Testis (tissue), 3 donors: ENCODE data around the gene GLS. TPM values are rescaled to one million over a fixed set of nuclear protein-coding genes. Genes with fewer than 3 reads are reported as not detected.

Experiments
- DNase-seq: peaks from one replicate; pipeline ENCODE4 v3.0.0-alpha.2; 2019
- H3K27ac ChIP-seq, 2 donors: fragments of 200-600 bp; sonication (generic); one replicate each; pipeline ENCODE4 v1.5.1; 2019
- H3K27me3 ChIP-seq: fragments of 200-600 bp; sonication (generic); one replicate; pipeline ENCODE4 v1.5.1; 2019
- H3K36me3 ChIP-seq: fragments of 200-600 bp; sonication (generic); one replicate; pipeline ENCODE4 v1.5.1; 2017; ENCODE audit warnings: low read depth; ENCODE audit errors: missing control alignments
- H3K4me1 ChIP-seq: fragments of 200-600 bp; sonication (generic); one replicate; pipeline ENCODE4 v1.5.1; 2019
- H3K4me3 ChIP-seq, 2 donors: fragments of 200-600 bp; sonication (generic); one replicate each; pipeline ENCODE4 v1.5.1; 2017 to 2019
- H3K9me3 ChIP-seq: fragments of 200-600 bp; sonication (generic); one replicate; pipeline ENCODE4 v1.5.1; 2017
- POLR2A ChIP-seq: fragments of 450-650 bp; IDR thresholded peaks from one replicate; pipeline ENCODE4 v1.6.1; 2017; ENCODE audit warnings: antibody characterized with exemption, mild to moderate bottlenecking, moderate library complexity
- WGBS, 2 donors: methylation state at CpG; one replicate each; pipeline ENCODE4 v1.1.5; 2018; 5-methylcytosine and 5-hydroxymethylcytosine counted together
- intact Hi-C: fragments of 100-400 bp; cut with DNase I; formaldehyde crosslinking; loops from one replicate; pipeline ENCODE4 v1.15.1; 2023; ENCODE audit warnings: low total_unique reads
- polyA plus RNA-seq: library from polyadenylated mRNA; stranded (reverse); fragments of 350-450 nt; fragmentation: Illumina TruSeq; extraction: RNeasy Lipid Tissue Mini Kit (QIAGEN cat#74804); gene quantifications from one replicate; pipeline ENCODE4 v1.2.3, GENCODE V29; 2014; ENCODE audit warnings: low read depth, low replicate concordance; ENCODE audit not compliant: insufficient read depth
- total RNA-seq, 2 donors: library from RNA; depleted of rRNA; stranded (reverse); fragments of >200 nt; gene quantifications; one replicate each; pipeline ENCODE4 v1.2.3, GENCODE V29; 2016
- TF ChIP-seq, protein P1 (sequence below), 3 experiments: fragments of 450-650 bp in 2 of 3; fragments of 200-600 bp in 1 of 3; sonication (generic) in 1 of 3; IDR thresholded peaks; one replicate each; pipeline ENCODE4 v1.5.1; 2016 to 2019; ENCODE audit warnings: antibody characterized with exemption in 3 of 3, mild to moderate bottlenecking in 2 of 3, moderate library complexity in 1 of 3

GLS gene
- total and polyA plus RNA-seq, 3 donors from 2014 or later: 22.8 to 130 (median 77.7) TPM

DNA sequence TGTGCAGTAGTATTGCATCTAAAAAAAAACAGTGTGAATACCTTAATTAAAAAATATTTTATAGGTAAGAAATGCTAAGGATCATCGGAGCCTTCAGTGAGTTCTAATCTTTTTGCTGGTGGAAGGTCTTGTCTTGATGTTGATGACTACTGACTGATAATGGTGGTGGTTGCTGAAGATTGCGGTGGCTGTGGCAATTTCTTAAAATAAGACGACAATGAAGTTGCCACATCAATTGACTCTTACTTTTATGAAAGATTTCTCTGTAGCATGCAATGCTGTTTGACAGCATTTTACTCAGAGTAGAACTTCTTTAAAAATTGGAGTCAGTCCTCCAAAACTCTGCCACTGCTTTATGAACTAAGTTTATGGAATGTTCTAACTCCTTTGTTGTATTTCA lies 36.2 kb downstream of the GLS start:
- no peaks in the 10 kb centered on the region for H3K9me3 ChIP-seq
- no peak for DNase-seq
- 86 to 94% methylated on average over 3 of the region's 3 CpGs for WGBS, 2 donors
- H3K27ac ChIP-seq: no peak overlapping the region
- H3K4me3 ChIP-seq: no peak overlapping the region
- no peaks in the 10 kb centered on the region for H3K27me3 ChIP-seq
- intact Hi-C loops: no loop called here
- no peaks in the 10 kb centered on the region for H3K4me1 ChIP-seq
- H3K36me3 ChIP-seq: no peaks in the 10 kb centered on the region
- no peak for TF ChIP-seq POLR2A
- TF ChIP-seq, protein P1, sequence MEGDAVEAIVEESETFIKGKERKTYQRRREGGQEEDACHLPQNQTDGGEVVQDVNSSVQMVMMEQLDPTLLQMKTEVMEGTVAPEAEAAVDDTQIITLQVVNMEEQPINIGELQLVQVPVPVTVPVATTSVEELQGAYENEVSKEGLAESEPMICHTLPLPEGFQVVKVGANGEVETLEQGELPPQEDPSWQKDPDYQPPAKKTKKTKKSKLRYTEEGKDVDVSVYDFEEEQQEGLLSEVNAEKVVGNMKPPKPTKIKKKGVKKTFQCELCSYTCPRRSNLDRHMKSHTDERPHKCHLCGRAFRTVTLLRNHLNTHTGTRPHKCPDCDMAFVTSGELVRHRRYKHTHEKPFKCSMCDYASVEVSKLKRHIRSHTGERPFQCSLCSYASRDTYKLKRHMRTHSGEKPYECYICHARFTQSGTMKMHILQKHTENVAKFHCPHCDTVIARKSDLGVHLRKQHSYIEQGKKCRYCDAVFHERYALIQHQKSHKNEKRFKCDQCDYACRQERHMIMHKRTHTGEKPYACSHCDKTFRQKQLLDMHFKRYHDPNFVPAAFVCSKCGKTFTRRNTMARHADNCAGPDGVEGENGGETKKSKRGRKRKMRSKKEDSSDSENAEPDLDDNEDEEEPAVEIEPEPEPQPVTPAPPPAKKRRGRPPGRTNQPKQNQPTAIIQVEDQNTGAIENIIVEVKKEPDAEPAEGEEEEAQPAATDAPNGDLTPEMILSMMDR (IDR thresholded peaks at IDR 0.05): no peak

- no peaks in the 10 kb centered on the region for H3K36me3 ChIP-seq
- intact Hi-C loops: no loop called here
- H3K4me3 ChIP-seq: no peak overlapping the region
- 90 to 94% methylated on average over 3 of the region's 3 CpGs for WGBS, 2 donors
- TF ChIP-seq, protein P1 (IDR thresholded peaks at IDR 0.05): no peak
- TF ChIP-seq POLR2A: no peak
- no peaks in the 10 kb centered on the region for H3K9me3 ChIP-seq
- no peak for DNase-seq
- H3K27ac ChIP-seq: no peak overlapping the region
- H3K4me1 ChIP-seq: no peaks in the 10 kb centered on the region
- H3K27me3 ChIP-seq: no peaks in the 10 kb centered on the region
Observed at GRCh38 chr2:190920085-190920484, 39.5 kb downstream of the GLS start.

DNA sequence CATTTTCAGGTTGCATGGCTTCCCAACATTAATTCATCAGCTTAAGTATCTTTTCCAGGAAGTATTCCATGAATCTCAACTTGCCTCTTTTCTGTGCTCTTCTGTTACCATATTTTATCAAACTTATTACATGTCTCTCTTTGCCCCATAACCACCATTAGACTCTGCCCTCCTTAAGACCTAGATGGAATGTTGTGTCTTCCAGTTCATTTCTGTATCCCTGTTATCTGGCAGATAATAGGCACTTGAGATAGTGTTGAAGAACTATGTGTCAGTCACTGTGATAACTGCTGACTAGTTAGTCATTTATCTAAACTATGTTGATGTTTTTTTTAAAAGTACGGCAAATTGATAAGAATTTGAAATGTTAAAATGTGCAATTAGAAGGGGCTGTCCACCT lies 41.8 kb downstream of the GLS start:
- intact Hi-C loops: no loop called here
- no peak for TF ChIP-seq POLR2A
- TF ChIP-seq, protein P1 (IDR thresholded peaks at IDR 0.05): no peak
- Histone ChIP-seq H3K27ac (no peak overlapping the region), H3K4me3 (no peak overlapping the region), H3K36me3 (no peaks in the 10 kb centered on the region), H3K9me3 (no peaks in the 10 kb centered on the region), H3K4me1 (no peaks in the 10 kb centered on the region), H3K27me3 (no peaks in the 10 kb centered on the region)
- 58 to 67% methylated on average over 1 of the region's 1 CpG for WGBS, 2 donors
- no peak for DNase-seq

- Histone ChIP-seq H3K9me3 (no peaks in the 10 kb centered on the region), H3K4me1 (no peaks in the 10 kb centered on the region), H3K36me3 (no peaks in the 10 kb centered on the region), H3K27me3 (no peaks in the 10 kb centered on the region), H3K27ac (no peak overlapping the region), H3K4me3 (no peak overlapping the region)
- intact Hi-C loops: no loop called here
- WGBS, 2 donors: 38 to 48% methylated on average over 2 of the region's 2 CpGs
- DNase-seq: no peak
- TF ChIP-seq, protein P1 (IDR thresholded peaks at IDR 0.05): no peak
- no peak for TF ChIP-seq POLR2A
Observed at GRCh38 chr2:190927301-190927700, 46.7 kb downstream of the GLS start.

DNA sequence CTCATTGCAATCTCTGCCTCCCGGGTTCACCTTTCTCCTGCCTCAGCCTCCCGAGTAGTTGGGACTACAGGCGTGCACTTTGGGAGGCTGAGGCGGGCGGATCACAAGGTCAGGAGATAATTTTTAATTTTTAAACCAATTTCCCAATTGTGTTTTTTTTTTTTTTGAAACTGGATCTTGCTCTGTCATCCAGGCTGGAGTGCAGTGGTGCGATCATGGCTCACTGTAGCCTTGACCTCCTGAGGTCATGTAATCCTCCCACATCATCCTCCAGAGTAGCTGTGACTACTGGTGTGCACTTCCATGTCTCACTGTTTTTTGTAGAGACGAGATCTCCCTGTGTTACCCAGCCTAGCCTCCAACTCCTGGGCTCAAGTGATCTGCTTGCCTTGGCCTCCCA lies 49.3 kb downstream of the GLS start:
- TF ChIP-seq, protein P1 (IDR thresholded peaks at IDR 0.05): no peak
- TF ChIP-seq POLR2A: no peak
- no peaks in the 10 kb centered on the region for H3K27me3 ChIP-seq
- H3K36me3 ChIP-seq: no peaks in the 10 kb centered on the region
- no peak for DNase-seq
- no peak overlapping the region for H3K4me3 ChIP-seq
- H3K4me1 ChIP-seq: no peaks in the 10 kb centered on the region
- no peak overlapping the region for H3K27ac ChIP-seq
- intact Hi-C loops: no loop called here
- no peaks in the 10 kb centered on the region for H3K9me3 ChIP-seq
- 68 to 73% methylated on average over 7 of the region's 7 CpGs for WGBS, 2 donors
